Glutamatergic neuron (in vitro differentiated cells): ENCODE data around the gene PTPRM. TPM values are rescaled to one million over a fixed set of nuclear protein-coding genes. Genes with fewer than 3 reads are reported as not detected.

Source experiments
- DNase-seq: peaks from one replicate; pipeline ENCODE4 v3.0.0; 2022
- H3K27ac Mint-ChIP-seq: one replicate; pipeline ENCODE4 v1.8.0; 2020; ENCODE audit warnings: mild to moderate bottlenecking, mixed read lengths, inconsistent platforms; ENCODE audit not compliant: unreplicated experiment
- H3K27me3 Mint-ChIP-seq: one replicate; pipeline ENCODE4 v1.8.0; 2020; ENCODE audit warnings: mild to moderate bottlenecking, moderate library complexity, mixed read lengths, inconsistent platforms; ENCODE audit not compliant: unreplicated experiment
- H3K36me3 Mint-ChIP-seq: one replicate; pipeline ENCODE4 v1.8.0; 2020; ENCODE audit warnings: mild to moderate bottlenecking, mixed read lengths, inconsistent platforms; ENCODE audit not compliant: unreplicated experiment
- H3K4me1 Mint-ChIP-seq: one replicate; pipeline ENCODE4 v1.8.0; 2020; ENCODE audit warnings: mild to moderate bottlenecking, low read depth, mixed read lengths, inconsistent platforms; ENCODE audit not compliant: unreplicated experiment
- H3K4me3 Mint-ChIP-seq: one replicate; pipeline ENCODE4 v1.8.0; 2020; ENCODE audit warnings: mild to moderate bottlenecking, mixed read lengths, inconsistent platforms; ENCODE audit not compliant: unreplicated experiment
- H3K9me3 Mint-ChIP-seq: one replicate; pipeline ENCODE4 v1.8.0; 2020; ENCODE audit warnings: mild to moderate bottlenecking, moderate library complexity, mixed read lengths, inconsistent platforms; ENCODE audit not compliant: unreplicated experiment
- total RNA-seq: library from RNA; stranded (reverse); fragmentation: NEBNext Ultra II Directional; extraction: Animal tissue kit (Norgen Biotek cat#: 25700); gene quantifications from one replicate; pipeline ENCODE4 v1.2.1, GENCODE V29; 2021; ENCODE audit not compliant: unreplicated experiment
- TF ChIP-seq, protein P1 (sequence below): fragments of 200-600 bp; sonication (generic); IDR thresholded peaks from one replicate; pipeline ENCODE4 v1.5.0; 2021; ENCODE audit not compliant: partially characterized antibody, unreplicated experiment

Gene PTPRM
- total RNA-seq, 1 donor from 2014 or later, result 23.9 TPM

DNA sequence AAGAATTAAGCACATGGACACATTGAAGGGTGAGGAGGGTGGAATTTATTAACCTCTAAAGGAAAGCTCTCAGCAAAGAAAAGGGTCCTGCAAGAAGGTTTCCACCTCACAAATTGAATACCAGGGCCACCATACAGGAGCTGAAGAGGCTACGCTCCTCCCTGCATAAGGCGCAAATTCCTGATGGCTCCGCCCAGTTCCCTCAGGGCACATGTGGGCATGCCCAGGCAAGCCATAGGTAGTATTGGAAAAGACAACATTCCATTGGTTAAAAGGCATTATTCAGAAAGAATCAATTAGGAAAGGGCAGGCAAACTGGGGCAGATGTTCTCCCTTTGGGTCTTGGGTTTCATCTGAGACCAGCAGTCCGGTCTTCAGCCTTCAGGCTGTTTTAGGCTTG is 161.2 kb downstream of the PTPRM start:
- H3K27ac Mint-ChIP-seq, result no peak overlapping the region
- H3K27me3 Mint-ChIP-seq, result no peaks in the 10 kb centered on the region
- no peak overlapping the region for H3K4me3 Mint-ChIP-seq
- H3K9me3 Mint-ChIP-seq, result peaks cover 3% of the 10 kb centered on the region
- DNase-seq, result no peak
- H3K36me3 Mint-ChIP-seq, result no peaks in the 10 kb centered on the region
- TF ChIP-seq, protein P1, sequence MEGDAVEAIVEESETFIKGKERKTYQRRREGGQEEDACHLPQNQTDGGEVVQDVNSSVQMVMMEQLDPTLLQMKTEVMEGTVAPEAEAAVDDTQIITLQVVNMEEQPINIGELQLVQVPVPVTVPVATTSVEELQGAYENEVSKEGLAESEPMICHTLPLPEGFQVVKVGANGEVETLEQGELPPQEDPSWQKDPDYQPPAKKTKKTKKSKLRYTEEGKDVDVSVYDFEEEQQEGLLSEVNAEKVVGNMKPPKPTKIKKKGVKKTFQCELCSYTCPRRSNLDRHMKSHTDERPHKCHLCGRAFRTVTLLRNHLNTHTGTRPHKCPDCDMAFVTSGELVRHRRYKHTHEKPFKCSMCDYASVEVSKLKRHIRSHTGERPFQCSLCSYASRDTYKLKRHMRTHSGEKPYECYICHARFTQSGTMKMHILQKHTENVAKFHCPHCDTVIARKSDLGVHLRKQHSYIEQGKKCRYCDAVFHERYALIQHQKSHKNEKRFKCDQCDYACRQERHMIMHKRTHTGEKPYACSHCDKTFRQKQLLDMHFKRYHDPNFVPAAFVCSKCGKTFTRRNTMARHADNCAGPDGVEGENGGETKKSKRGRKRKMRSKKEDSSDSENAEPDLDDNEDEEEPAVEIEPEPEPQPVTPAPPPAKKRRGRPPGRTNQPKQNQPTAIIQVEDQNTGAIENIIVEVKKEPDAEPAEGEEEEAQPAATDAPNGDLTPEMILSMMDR, result no peak
- H3K4me1 Mint-ChIP-seq, result no peaks in the 10 kb centered on the region

DNA sequence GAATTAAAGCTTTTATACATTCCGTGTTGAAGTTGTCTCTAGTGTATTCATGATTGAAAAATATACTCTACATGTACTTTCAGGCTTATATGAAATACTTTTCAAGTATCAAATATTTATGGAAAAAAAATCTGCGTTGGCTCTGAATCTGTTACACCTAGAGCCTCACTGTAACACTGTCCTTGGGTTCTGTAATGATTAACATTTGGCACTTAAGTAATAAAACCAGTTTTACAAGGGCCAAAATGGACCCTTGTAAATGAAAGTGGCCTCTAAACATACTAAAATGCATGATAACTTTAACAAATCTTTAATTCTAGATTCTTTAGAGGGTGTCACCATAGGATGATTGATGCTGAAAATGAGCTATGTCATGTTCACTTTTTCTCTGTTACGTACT is 162.8 kb downstream of the PTPRM start:
- H3K27ac Mint-ChIP-seq, result no peak overlapping the region

DNA sequence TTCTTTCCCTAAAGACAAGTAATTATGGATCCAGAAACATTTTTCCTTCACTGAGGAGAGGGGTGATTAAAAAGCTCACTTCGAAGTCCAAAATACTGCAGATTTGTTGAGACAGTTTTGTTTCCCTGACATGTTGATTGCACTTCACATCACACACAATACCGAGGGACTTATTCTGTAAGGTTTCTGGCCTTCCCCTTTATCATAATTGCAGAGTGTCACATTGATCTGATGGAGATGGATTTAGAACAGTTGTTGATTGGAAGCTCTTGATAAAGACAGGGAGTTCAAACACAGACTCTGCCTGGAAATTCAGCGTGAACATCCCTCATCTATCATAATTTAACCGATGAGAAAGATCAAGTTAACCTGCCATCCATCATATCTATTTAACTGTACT is 163.6 kb downstream of the PTPRM start:
- Mint-ChIP-seq H3K36me3 (no peaks in the 10 kb centered on the region), H3K4me3 (no peak overlapping the region), H3K27ac (no peak overlapping the region), H3K27me3 (no peaks in the 10 kb centered on the region), H3K9me3 (no peaks in the 10 kb centered on the region), H3K4me1 (no peaks in the 10 kb centered on the region)
- TF ChIP-seq, protein P1, result no peak
- DNase-seq, result no peak

More for the DNA sequence above, 162.8 kb downstream of the PTPRM start:
- Mint-ChIP-seq H3K36me3 (no peaks in the 10 kb centered on the region), H3K27me3 (no peaks in the 10 kb centered on the region), H3K4me1 (no peaks in the 10 kb centered on the region), H3K4me3 (no peak overlapping the region), H3K9me3 (no peaks in the 10 kb centered on the region)
- DNase-seq, result no peak
- TF ChIP-seq, protein P1, result no peak

DNA sequence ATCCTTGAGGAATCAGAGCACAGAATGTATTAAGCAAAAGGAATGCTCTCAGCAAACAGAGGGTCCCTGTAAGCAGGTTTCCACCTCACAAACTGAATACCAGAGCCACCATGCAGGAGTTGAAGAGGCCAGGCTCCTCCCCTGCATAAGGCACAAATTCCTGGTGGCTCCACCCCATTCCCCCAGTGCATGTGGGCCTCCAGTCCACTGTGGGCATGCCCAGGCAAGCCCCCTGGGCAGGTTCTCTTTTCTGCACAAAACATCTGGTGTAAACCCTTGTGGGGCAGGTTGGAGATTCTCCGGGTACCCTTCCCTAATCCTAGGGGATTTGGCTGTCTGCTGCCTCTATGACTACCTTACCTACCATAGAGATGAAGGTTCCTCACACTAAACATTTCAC is 166.5 kb downstream of the PTPRM start:
- H3K27ac Mint-ChIP-seq, result no peak overlapping the region
- no peak for DNase-seq

DNA sequence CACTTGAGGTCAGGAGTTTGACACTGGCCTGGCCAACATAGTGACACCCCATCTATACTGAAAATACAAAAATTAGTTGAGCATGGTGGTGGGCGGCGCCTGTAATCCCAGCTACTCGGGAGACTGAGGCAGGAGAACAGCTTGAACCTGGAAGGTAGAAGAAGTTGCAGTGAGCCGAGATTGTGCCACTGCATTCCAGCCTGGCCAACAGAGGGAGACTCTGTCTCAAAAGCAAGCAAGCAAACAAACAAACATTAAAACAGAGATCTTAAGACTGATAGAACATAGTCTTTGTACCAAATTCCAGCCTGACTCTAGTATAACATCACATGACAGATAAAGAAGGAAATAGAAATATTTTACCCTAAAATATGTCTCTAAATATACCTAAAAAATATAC is 168.1 kb downstream of the PTPRM start:
- Mint-ChIP-seq H3K27me3 (no peaks in the 10 kb centered on the region), H3K4me1 (no peaks in the 10 kb centered on the region), H3K36me3 (no peaks in the 10 kb centered on the region), H3K27ac (no peak overlapping the region), H3K4me3 (no peak overlapping the region), H3K9me3 (no peaks in the 10 kb centered on the region)
- TF ChIP-seq, protein P1, result no peak
- no peak for DNase-seq

More for the DNA sequence above, 166.5 kb downstream of the PTPRM start:
- Mint-ChIP-seq H3K27me3 (no peaks in the 10 kb centered on the region), H3K36me3 (no peaks in the 10 kb centered on the region), H3K9me3 (no peaks in the 10 kb centered on the region), H3K4me1 (no peaks in the 10 kb centered on the region), H3K4me3 (no peak overlapping the region)
- TF ChIP-seq, protein P1, result no peak
